Middle frontal gyrus (tissue), 1 donor: ENCODE data around the gene OR2K2.
A peak's percentile ranks its signal among the peaks of the same experiment; 100 is the strongest.
"Not testable (repeated sequence)": the region's sequence is repeated elsewhere in the genome, so short reads cannot be mapped to it uniquely, and the experiment has no call there.

Experiments
- DNase-seq: peaks from one replicate; pipeline ENCODE4 v3.0.0-alpha.2; 2015; ENCODE audit warnings: low spot score; ENCODE audit errors: extremely low spot score

The OR2K2 gene

GRCh38 chr9:111298111-111298510, 31.9 kb downstream of the OR2K2 start:
- peak; percentile 73 for DNase-seq

- no peak for DNase-seq
Observed at GRCh38 chr9:111297066-111297824, 32.8 kb downstream of the OR2K2 start.

- DNase-seq = peak; percentile 48
Observed at GRCh38 chr9:111294691-111295451, 35.2 kb downstream of the OR2K2 start.

GRCh38 chr9:111287127-111287526, 42.9 kb downstream of the OR2K2 start:
- DNase-seq = no peak

- no peak for DNase-seq
Observed at GRCh38 chr9:111284703-111285102, 45.3 kb downstream of the OR2K2 start.

- no peak for DNase-seq
Observed at GRCh38 chr9:111282845-111283244, 47.2 kb downstream of the OR2K2 start.

GRCh38 chr9:111280795-111281194, 49.2 kb downstream of the OR2K2 start:
- not testable (repeated sequence) for DNase-seq
